Midbrain (tissue), 1 donor: ENCODE data around the gene EIF4H.
"Not testable (repeated sequence)": the region's sequence is repeated elsewhere in the genome, so short reads cannot be mapped to it uniquely, and the experiment has no call there.

Experiments used
- DNase-seq: peaks from one replicate; lab custom pipeline; 2025; lab: John Stamatoyannopoulos, UW

EIF4H gene

DNA sequence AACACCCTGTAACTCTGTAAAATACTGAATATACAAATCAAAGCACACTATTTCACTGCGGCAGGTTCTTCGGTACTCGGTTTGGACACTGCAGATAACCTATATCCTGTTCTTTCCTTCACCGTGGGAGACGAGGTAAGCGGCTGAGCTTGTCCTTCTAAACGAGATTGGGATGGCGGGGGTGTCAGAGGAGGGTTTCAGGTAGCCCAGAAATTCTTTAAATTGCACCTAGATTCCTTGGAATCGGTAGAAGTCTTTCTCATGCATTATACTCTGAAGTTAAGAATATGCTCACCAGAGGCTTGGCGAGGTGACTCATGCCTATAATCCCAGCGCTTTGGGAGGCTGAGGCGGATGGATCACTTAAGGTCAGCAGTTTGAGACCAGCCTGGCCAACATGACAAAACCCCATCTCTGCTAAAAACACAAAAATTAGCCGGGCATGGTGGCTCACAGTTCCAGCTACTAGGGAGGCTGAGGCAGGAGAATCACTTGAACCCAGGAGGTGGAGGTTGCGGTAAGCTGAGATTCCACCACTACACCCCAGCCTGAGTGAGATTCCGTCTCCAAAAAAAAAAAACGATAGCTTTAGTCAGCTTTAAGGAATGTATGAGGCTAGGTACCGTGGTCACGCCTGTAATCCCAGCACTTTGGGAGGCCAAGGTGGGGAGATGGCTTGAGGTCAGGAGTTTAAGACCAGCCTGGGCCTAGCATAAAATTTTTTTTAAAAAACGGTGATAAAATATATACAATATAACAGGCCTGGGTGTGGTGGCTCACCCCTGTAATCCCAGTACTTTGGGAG lies 25.6 kb downstream of the EIF4H start:
- no peak for DNase-seq

- DNase-seq: peak; percentile 47
Observed at GRCh38 chr7:74202841-74203556, 28.8 kb downstream of the EIF4H start.

- DNase-seq: no peak
Observed at GRCh38 chr7:74203956-74204618, 29.9 kb downstream of the EIF4H start.

- not testable (repeated sequence) for DNase-seq
Observed at GRCh38 chr7:74206052-74206451, 31.9 kb downstream of the EIF4H start.

DNA sequence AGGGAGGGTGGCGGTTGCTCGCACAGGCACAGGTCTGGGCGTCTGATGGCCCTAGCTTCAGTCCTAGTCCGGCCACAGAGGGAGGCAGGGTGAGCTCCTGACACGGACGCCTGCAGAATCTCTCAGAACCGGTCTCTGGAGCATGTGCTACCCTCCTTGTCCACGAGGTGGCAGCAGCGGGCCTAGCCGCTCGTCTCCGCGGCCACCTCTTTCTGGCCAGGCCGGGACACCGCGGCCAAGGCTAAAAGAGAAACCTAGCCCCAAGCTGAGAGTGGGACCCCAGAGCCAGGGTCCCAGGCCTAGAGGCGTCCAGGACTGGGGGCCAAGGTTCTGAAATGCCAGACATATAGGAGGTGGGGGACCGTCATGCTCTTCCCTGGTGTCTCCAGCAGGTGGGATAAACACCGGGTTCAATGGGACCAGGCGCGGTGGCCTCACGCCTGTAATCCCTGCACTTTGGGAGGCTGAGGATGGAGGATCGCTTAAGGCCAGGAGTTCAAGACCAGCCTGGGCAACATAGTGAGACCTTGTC lies 32.5 kb downstream of the EIF4H start:
- peak; percentile 89 for DNase-seq

DNA sequence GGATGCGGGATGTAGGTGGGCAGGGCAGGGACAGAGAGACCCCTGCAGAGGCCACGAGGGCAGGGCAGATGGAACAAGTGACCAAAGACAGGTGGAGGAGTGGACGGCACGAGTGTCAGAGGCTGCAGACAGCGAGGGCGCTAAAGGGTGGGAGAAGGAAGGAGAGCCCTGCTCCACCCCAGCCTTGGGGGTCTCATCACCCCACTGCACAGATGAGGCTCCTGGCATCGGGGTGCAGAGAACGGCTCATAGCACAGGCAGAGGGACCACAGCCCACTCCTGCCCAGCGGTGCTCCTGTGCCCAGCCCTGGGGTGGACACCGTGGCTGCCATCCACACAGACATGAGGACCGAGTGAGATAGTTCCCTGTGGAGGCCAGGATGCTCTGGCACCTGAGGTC lies 33.4 kb downstream of the EIF4H start:
- DNase-seq: no peak

DNA sequence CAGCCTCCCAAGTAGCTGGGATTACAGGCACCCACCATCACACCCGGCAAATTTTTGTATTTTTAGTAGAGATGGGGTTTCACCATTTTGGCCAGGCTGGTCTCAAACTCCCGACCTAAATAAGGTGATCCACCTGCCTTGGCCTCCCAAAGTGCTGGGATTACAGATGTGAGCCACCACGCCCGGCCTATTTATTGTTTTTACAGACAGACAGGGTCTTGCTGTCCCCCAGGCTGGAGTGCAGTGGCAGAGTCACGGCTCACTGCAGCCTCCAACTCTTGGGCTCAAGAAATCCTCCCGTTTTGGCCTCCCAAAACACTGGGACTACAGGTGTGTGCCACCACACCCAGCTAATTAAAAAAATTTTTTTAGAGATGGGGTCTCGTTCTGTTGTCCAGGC lies 34.1 kb downstream of the EIF4H start:
- not testable (repeated sequence) for DNase-seq

GRCh38 chr7:74212661-74213060 lies 38.5 kb downstream of the EIF4H start:
- DNase-seq: no peak

- DNase-seq: no peak
Observed at GRCh38 chr7:74214816-74215630, 40.9 kb downstream of the EIF4H start.

- no peak for DNase-seq
Observed at GRCh38 chr7:74215921-74216320, 41.8 kb downstream of the EIF4H start.

GRCh38 chr7:74216361-74216761 lies 42.2 kb downstream of the EIF4H start:
- no peak for DNase-seq

GRCh38 chr7:74217455-74218342 lies 43.5 kb downstream of the EIF4H start:
- peak; percentile 38 for DNase-seq

- no peak for DNase-seq
Observed at GRCh38 chr7:74218343-74218698, 44.2 kb downstream of the EIF4H start.

- no peak for DNase-seq
Observed at GRCh38 chr7:74219416-74219815, 45.3 kb downstream of the EIF4H start.

GRCh38 chr7:74220229-74220628 lies 46.1 kb downstream of the EIF4H start:
- no peak for DNase-seq

DNA sequence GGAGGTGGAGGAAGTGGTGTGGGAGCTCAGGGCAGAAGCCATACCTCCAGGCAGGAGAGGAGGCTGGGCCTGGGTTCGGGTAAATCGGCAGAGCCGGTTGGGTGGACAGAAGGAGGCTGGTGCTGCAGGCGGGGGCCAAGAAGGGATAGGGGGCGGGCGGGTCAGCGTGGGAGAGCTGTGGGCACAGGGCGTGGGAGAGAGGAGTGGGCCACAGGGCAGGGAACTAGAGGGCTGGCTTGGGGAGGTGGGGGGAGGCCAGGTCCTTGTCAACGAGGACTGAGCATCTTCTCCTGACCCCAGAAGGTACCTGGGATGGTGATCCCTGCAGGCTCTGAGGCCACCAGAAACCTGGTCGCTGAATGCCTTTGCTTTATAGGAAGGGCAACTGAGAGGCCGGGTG lies 47.6 kb downstream of the EIF4H start:
- DNase-seq: no peak

GRCh38 chr7:74222851-74223710 lies 48.9 kb downstream of the EIF4H start:
- DNase-seq: no peak

DNA sequence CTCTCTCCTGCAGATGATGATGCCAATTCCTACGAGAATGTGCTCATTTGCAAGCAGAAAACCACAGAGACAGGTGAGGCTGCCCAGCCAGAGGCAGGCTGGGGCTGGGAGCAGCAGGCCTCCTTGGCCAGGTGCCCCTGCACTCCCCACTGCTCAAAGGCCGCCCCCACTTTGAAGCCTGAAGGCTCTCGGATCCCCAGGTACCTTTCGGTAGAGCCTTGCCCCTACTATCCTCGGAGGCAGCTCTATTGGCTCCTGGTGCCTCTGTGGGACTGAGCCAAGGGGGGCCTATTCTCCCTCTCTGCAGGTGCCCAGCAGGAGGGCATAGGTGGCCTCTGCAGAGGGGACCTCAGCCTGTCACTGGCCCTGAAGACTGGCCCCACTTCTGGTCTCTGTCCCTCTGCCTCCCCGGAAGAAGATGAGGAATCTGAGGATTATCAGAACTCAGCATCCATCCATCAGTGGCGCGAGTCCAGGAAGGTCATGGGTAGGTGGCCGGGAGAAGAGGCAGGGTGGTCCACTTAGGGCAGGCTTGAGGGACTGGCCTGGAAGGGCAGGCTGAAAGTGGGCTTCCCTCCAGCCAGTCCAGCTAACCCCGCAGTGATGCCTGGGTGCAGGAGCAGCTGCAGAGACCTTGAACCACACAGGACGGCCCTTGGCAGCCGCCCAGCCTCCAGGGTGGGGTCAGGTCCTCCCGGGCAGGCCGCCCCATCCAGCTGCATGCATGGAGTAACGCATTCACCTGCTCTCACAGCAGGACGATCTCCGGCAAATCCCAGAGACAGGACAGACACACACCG lies 49.8 kb downstream of the EIF4H start:
- no peak for DNase-seq

- no peak for DNase-seq
Observed at GRCh38 chr7:74224511-74224832, 50.3 kb downstream of the EIF4H start.
